ENCODE measurements around the gene MLLT6. TPM values are rescaled to one million over a fixed set of nuclear protein-coding genes. Genes with fewer than 3 reads are reported as not detected.

The MLLT6 gene
- total and polyA plus RNA-seq, 10 donors = 27.3 to 244 (median 143) TPM

GRCh38 chr17:38715216-38715943 is 10.3 kb downstream of the MLLT6 start:
- Histone ChIP-seq H3K36me3 (peaks cover 5 to 100% (median 94%) of the 10 kb centered on the region in 6 donors), H3K4me1 (peaks cover 0 to 47% (median 0%) of the 10 kb centered on the region in 6 donors), H3K4me3 (no peak overlapping the region), H3K27me3 (replicated peaks in 1 of 7) (no peaks in the 10 kb centered on the region), H3K27ac (peak overlapping the region in 1 of 8 donors; percentile 38), H3K9me3 (no peaks in the 10 kb centered on the region)
- no peak for DNase-seq
- 74 to 85% (median 77%) methylated on average over 9 of the region's 9 CpGs for WGBS, 5 donors
- intact Hi-C loops (cut with DNase I; ENCODE audit: low total_unique reads) = no loop called here
- TF ChIP-seq, protein P1, sequence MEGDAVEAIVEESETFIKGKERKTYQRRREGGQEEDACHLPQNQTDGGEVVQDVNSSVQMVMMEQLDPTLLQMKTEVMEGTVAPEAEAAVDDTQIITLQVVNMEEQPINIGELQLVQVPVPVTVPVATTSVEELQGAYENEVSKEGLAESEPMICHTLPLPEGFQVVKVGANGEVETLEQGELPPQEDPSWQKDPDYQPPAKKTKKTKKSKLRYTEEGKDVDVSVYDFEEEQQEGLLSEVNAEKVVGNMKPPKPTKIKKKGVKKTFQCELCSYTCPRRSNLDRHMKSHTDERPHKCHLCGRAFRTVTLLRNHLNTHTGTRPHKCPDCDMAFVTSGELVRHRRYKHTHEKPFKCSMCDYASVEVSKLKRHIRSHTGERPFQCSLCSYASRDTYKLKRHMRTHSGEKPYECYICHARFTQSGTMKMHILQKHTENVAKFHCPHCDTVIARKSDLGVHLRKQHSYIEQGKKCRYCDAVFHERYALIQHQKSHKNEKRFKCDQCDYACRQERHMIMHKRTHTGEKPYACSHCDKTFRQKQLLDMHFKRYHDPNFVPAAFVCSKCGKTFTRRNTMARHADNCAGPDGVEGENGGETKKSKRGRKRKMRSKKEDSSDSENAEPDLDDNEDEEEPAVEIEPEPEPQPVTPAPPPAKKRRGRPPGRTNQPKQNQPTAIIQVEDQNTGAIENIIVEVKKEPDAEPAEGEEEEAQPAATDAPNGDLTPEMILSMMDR (IDR thresholded peaks at IDR 0.05 in 8 of 11, conservative IDR thresholded peaks at IDR 0.05 in 3 of 11) = no peak
- TF ChIP-seq POLR2AphosphoS5 (IDR thresholded peaks at IDR 0.05) = peak in 1 of 3 donors; percentile 45
- TF ChIP-seq POLR2A (IDR thresholded peaks at IDR 0.05) = no peak

GRCh38 chr17:38716368-38717005 is 11.4 kb downstream of the MLLT6 start:
- Histone ChIP-seq H3K27ac (peak overlapping the region in 1 of 8 donors; percentile 26), H3K36me3 (peaks cover 5 to 100% (median 97%) of the 10 kb centered on the region in 6 donors), H3K4me3 (no peak overlapping the region), H3K27me3 (replicated peaks in 1 of 7) (no peaks in the 10 kb centered on the region), H3K4me1 (peaks cover 0 to 47% (median under 1%) of the 10 kb centered on the region in 6 donors), H3K9me3 (no peaks in the 10 kb centered on the region)
- peak; percentile 4 to 50 (median 10) for TF ChIP-seq POLR2AphosphoS5 (IDR thresholded peaks at IDR 0.05)
- TF ChIP-seq, protein P1 (IDR thresholded peaks at IDR 0.05 in 8 of 11, conservative IDR thresholded peaks at IDR 0.05 in 3 of 11) = no peak
- TF ChIP-seq POLR2A (IDR thresholded peaks at IDR 0.05) = no peak
- DNase-seq = no peak
- 91 to 95% (median 95%) methylated on average over 12 to 18 of the region's 18 CpGs for WGBS, 5 donors
- intact Hi-C loops (cut with DNase I; ENCODE audit: low total_unique reads) = no loop called here

- Histone ChIP-seq H3K36me3 (peaks cover 1 to 100% (median 97%) of the 10 kb centered on the region in 6 donors), H3K4me3 (no peak overlapping the region), H3K27ac (peak overlapping the region in 1 of 8 donors; percentile 26), H3K27me3 (replicated peaks in 1 of 7) (no peaks in the 10 kb centered on the region), H3K9me3 (no peaks in the 10 kb centered on the region), H3K4me1 (peaks cover 0 to 52% (median 4%) of the 10 kb centered on the region in 6 donors)
- DNase-seq = no peak
- 84 to 91% (median 88%) methylated on average over 10 to 12 of the region's 12 CpGs for WGBS, 5 donors
- intact Hi-C loops (cut with DNase I; ENCODE audit: low total_unique reads) = no loop called here
- TF ChIP-seq, protein P1 (IDR thresholded peaks at IDR 0.05 in 8 of 11, conservative IDR thresholded peaks at IDR 0.05 in 3 of 11) = no peak
- no peak for TF ChIP-seq POLR2A (IDR thresholded peaks at IDR 0.05)
- peak in 2 of 3 donors; percentile 28 to 53 for TF ChIP-seq POLR2AphosphoS5 (IDR thresholded peaks at IDR 0.05)
Measured at GRCh38 chr17:38717139-38717745, 12.2 kb downstream of the MLLT6 start.
